Measurements from ENCODE around the gene KISS1R.
"Not testable (repeated sequence)": the region's sequence is repeated elsewhere in the genome, so short reads cannot be mapped to it uniquely, and the experiment has no call there.

KISS1R gene

DNA sequence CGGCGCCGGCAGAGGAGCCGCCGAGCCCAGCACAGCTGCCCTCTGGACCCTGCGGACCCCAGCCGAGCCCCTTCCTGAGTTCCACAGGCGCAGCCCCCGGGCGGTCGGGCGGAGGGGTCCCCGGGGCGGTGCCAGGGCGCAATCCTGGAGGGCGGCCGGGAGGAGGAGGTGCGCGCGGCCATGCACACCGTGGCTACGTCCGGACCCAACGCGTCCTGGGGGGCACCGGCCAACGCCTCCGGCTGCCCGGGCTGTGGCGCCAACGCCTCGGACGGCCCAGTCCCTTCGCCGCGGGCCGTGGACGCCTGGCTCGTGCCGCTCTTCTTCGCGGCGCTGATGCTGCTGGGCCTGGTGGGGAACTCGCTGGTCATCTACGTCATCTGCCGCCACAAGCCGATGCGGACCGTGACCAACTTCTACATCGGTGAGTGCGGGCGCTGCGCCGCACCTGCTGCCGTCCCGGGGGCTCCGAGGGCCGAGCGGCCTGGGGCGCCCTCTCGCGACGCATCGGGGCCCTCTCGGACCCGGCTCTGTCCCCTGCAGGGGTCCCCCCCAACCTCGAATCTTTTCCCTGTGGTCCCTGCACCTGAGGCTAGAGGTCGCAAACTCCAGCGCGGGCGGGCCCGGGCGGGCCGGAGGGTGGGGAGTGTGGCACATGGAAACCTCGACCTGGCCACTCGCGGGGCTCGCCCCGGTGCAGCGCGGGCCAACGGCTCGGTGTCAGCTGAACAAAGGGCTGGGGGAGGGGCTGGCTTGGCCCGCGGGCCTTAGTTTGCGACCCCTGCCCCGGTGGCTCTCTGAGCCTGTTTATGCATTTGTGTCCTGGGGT lies at the start of gene KISS1R:
Gene KISS1R (plus strand): TSS at position 11 of the 829 bp plus-strand sequence. CDS start 170 bp downstream, at position 181.
- DNase-seq (ENCODE audit: low read depth in 2 of 2), result no peak

DNA sequence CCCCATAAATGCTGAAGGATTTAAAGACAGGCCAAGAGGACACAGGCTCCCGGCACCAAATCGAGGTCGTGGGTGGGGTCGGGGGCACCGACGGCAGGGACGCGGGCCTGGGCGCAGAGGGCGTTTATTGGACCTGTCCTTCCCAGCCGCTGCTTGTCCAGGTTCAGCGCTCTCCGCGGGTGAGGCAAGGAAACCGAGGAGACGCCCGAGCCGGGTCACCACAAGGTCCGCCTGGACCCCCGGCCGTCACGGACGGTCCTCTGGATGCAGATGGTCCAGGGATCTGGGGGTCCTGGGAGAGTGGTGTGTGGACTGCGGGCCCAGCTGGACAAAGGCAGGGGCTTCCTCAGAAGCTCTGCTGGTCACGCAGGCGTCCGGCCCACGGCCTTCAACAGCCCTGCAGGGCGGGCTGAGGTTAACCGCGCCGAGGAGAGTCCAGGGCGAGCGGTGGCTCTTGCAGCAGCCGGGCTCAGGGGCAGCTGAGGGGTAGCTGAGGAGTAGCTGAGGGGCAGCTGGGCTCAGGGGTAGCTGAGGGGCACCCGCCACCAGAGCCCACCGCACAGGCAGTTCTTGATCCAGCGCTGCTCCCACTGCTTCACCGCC lies 49.2 kb upstream of the KISS1R start:
- no peak for DNase-seq (ENCODE audit: low read depth in 2 of 2)

DNA sequence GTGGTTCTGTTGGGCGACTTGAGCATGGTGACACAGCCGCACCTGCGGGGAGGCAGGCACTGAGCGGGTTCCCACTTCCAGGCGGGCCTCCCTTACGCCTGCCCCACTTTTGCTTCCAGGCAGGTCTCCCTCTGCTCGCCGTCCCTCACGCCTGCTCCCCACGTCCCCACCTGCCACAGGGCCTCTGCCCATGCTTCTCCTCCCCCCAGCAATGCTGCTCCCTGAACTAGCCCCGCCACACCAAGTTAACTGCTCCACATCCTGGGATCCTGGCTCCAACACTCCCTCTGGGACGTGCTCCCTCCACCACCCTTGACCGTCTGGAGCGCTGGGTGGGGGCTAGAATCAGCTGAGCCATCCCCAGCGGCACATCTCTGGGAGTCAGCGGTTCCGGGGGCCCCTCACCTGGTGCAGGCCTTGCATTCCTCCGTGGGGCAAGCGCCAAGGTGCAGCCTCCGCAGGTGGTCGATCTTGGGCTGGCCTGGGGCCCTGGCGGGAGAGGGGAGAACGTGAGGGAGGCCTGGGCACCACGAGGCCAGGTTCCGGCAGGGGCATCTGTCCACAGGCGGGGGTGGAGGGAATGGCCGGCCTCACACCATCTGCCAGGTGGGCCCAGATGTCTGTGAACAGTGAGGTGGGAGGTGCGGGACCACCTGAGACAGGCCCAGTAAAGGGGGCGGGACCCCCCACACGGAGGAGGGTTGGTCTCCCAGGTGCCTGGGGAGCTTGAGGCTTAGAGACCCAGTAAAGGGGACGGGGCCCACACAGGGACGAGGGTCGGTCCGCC lies 48.5 kb upstream of the KISS1R start:
- DNase-seq (ENCODE audit: low read depth in 2 of 2), result no peak

DNA sequence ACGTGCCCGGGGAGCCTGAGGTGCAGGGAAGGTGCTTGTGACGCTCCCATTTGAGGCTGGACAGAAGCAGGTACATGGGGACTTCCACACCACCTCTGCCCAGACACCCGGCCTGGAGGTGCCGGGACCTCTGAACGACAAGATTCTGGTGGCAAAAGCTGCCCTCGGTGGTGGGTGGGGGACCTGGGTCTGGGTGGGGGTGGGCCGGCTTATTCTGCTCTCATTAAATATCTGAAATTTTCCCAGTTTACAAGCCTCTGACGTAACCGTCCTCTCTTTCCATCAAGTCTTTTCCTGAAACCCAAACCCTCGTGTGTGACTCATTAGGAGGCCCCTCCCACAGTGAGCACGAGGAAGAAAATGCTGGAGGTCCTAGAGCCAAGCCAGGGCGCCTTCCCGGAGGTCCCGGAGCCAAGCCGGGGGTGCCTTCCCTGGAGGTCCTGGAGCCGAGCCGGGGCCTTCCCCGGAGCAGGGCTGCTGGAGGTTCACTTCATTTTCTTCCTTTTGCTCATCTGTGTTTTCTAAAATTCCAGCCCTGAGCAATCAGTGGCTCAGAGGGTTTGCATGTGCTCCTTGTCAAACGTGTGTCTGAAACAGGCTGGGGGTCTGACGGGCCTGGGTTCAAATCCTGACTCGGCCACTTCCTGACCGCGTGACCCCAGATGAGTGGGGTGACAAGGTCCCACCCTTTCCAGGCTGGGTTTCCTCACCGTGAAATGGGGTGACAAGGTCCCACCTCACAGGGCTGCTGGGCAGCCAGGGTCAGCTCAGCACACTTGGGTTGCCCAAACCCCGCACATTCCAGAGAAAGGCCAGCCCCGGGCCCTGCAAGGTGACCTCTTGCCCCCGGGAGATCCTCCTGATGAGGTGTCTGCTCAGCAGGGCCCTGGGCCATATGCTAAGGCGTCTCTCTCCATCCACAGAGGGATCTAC lies 47.6 kb upstream of the KISS1R start:
- no peak for DNase-seq (ENCODE audit: low read depth in 2 of 2)

DNA sequence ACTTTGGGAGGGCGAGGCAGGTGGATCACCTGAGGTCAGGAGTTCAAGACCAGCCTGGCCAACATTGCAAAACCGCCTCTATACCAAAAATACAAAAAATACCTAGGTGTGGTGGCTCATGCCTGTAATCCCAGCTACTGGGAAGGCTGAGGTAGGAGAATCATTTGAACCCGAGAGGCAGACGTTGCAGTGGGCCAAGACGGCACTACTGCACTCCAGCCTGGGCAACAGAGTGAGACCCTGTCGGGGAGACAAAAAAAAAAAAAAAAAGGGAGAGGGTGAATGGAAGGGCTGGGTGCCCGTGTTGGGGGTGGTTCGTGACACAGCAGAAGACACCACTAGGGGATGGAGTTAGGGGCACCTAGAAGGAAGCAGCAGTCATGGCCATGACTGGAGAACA lies 46.8 kb upstream of the KISS1R start:
- no peak for DNase-seq (ENCODE audit: low read depth in 2 of 2)

DNA sequence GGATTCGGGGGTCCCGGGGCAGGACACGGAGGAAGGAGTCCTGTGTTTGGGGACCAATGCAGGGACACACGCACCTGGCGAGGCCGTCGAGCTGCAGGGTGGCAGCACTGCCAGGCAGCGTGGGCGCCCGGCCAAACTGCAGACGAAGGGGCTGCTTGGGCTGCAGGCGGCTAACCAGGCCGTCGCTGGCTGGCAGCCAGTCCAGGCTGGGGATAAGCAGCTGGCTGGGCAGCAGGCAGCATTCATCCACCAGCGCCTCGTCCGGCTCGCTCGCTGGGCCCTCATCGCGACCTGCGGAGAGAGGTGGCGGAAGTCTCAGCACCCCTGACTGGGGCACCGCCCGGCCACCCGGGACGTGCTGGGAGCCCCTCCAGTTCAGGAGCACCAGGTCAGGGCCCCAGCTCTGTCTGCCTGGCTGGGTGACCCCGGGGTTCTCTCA lies 46.2 kb upstream of the KISS1R start:
- DNase-seq (ENCODE audit: low read depth in 2 of 2), result no peak

DNA sequence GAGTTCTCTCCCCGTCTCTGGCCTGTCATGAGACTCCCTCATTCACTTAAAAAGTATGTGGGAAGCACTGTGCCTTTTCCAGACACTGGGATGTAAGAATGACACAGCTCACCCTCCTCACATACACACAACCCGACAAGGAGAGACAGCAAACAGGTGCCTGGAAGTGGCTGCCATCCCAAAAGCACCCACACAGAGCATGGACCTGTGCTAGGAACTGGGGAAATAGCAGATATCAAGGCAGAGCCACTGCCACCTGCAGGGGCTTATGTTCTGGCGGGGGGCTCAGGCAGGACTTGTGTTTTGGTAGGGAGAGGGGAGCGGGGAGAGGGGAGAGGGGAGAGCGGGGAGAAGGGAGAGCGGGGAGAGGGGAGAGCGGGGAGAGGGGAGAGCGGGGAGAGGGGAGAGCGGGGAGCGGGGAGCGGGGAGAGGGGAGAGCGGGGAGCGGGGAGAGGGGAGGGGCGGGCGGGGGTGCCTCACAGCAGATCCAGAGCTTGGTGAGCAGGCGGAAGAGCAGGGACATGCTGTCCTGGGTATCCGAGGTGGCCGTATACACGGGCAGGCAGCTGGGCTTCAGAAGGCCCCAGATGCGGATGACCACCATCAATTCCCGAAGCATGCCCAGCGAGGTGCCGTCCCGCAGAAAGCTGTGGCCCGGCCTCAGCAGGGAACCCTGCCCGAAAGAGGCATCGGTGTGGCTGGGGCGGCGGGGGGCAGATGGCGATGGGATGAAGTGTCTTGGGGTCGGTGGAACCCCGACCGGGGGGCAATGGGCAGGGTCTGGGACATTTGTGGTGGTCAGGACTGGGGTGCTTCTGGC lies 45.5 kb upstream of the KISS1R start:
- no peak for DNase-seq (ENCODE audit: low read depth in 2 of 2)

DNA sequence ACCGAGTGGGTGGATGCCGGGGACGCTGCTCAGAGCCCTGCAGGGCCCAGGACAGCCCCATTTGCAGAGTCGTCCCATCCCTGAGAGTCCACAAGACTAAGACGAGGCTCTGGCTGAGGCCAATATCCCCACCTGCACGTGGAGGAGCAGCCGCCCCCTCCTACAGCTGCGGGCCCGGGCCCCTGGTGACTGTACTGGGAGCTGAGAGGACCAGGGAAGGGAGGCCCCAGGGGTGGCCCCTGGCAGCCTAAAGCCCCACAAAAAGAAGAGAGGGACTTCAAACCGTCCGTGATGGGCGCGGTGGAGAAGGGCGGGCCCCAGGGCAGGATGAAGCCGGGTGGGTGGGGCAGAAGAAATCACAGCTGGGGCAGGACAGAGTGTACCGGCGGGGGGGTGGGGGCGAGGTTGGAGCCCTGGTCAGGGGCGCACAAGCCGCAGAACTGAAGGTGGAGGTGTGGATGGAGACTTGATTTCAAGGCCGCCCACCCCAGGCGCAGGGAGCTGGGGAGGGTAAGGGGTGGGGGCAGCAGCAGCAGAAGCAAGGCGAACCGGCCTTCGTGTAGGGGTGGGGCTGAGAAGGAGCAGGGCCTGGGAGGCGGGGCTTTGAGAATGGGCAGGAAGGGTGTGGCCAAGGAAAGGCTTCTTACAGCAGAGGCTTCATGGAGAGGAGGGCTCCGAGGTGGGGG lies 44.7 kb upstream of the KISS1R start:
- DNase-seq (ENCODE audit: low read depth in 2 of 2), result peak; percentile 65

DNA sequence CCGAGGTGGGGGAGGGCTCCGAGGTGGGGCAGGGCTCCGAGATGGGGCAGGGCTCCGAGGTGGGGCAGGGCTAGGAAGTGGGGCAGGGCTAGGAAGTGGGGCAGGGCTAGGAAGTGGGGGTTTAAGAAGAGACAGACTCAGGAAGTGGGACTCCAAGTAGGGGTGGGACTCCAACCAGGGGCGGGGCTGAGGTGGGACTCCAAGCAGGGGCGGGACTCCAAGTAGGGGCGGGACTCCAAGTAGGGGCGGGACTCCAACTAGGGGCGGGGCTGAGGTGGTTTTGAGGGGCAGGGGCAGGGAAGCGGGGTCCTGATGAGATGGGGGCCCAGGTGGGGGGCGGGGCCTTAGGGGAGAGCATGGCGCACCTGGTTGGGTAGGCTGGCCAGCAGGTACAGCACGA lies 44.0 kb upstream of the KISS1R start:
- DNase-seq (ENCODE audit: low read depth in 2 of 2), result peak; percentile 38 to 41

DNA sequence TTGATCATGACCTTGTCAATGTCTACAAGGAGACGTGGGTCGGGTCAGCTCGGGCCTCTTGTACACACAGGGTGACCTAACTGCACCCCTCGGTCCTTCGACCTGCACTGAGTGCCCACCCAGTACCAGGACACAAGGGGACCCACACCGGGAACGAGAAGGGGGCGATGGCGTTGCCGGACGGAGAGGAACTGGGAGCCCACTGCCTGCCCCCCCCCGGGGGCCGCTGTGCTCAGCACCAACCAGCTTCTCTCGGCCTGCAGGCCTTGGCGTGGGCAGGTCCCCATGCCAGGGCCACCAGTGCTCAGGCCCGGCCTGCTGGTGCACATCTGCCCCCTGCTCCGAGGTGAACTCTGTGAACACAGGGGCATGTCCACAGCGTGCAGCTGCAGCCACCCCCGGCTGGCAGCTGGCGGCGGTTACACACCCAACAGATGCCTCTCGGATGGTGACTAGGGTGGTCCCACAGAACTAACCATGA lies 43.5 kb upstream of the KISS1R start:
- no peak for DNase-seq (ENCODE audit: low read depth in 2 of 2)

DNA sequence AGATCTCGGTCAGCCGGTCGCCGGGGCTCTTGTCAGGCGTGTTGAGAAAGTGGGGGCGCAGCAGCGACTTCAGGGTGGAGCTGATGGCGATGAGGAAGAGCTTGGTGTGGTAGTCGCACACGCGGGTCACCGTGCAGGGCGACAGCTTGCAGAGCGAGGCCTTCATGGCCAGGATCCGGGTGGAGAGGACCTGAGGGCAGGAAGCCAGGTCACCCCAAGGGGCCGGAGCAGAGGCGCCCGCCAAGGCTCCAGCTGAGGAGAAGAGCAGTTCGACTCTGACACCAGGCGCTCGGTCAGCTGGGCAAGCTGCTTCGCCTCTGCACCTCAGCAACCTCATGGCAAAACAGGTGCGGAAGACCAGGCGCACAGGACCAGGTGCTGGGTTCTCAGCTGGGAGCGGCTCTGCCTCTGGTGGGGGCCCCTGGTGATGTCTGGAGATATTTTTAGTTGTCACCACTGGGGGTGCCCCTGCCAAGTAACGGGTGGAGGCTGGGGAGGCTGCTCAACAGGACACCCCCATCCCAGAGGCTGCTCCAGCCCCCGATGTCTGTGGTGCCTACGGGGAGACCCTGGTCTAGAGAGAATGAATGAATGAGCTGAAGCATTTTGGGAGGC lies 41.8 kb upstream of the KISS1R start:
- no peak for DNase-seq (ENCODE audit: low read depth in 2 of 2)

DNA sequence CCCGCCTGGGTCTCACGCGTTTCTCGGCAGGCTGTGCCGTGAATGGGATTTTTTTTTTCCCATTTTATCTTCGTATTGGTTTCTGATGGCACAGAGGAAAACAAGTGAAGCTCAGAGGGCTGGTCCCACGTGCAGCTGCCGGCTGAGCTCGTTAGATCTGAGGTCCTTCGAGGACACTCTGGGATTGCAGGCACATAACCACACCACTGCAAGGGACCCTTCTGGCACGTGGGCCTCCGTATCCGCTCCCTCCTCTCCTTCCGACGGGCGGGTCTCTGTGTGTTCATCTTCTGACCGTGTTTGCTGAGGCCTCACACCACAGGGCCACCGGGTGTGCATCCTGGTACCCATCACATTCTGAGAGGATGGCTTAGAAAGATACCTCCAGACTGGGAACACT lies 41.0 kb upstream of the KISS1R start:
- DNase-seq (ENCODE audit: low read depth in 2 of 2), result no peak

DNA sequence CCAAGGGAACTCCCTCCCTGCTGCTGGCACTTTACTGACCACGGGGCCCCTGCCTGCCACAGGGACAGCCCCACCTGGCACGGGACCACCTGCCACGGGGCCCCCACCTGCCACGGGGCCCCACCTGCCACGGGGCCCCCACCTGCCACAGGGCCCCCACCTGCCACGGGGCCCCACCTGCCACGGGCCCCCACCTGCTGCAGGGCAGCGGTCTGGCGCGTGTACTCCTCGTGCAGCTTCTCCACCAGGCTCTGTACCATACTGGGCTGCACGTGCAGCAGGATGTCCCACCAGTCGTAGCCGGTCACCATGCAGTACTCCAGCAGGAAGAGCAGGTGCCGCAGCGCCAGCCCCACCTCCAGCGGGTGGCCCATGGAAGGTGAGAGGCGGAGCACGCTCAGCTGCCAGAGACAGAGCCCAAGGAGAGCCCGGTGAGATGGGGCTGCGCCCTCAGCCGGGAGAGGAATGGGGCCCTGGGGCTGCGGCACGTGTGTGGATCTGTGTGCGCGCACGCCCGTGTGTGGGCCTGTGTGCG lies 40.3 kb upstream of the KISS1R start:
- DNase-seq (ENCODE audit: low read depth in 2 of 2), result no peak

DNA sequence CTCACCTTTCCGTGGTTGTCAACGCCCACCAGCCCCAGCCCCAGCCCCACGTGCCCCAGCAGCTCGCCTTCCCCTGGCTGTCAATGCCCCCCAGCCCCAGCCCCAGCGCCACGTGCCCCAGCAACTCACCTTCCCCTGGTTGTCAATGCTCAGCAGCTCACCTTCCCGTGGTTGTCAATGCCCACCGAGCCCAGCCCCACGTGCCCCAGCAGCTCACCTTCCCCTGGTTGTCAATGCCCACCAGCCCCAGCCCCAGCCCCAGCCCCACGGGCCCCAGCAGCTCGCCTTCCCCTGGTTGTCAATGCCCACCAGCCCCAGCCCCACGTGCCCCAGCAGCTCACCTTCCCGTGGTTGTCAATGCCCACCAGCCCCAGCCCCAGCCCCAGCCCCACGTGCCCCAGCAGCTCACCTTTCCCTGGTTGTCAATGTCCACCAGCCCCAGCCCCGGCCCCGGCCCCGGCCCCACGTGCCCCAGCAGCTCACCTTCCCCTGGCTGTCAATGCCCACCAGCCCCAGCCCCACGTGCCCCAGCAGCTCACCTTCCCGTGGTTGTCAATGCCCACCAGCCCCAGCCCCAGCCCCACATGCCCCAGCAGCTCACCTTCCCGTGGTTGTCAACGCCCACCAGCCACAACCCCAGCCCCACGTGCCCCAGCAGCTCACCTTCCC lies 39.0 kb upstream of the KISS1R start:
- DNase-seq (ENCODE audit: low read depth in 2 of 2), result not testable (repeated sequence)

DNA sequence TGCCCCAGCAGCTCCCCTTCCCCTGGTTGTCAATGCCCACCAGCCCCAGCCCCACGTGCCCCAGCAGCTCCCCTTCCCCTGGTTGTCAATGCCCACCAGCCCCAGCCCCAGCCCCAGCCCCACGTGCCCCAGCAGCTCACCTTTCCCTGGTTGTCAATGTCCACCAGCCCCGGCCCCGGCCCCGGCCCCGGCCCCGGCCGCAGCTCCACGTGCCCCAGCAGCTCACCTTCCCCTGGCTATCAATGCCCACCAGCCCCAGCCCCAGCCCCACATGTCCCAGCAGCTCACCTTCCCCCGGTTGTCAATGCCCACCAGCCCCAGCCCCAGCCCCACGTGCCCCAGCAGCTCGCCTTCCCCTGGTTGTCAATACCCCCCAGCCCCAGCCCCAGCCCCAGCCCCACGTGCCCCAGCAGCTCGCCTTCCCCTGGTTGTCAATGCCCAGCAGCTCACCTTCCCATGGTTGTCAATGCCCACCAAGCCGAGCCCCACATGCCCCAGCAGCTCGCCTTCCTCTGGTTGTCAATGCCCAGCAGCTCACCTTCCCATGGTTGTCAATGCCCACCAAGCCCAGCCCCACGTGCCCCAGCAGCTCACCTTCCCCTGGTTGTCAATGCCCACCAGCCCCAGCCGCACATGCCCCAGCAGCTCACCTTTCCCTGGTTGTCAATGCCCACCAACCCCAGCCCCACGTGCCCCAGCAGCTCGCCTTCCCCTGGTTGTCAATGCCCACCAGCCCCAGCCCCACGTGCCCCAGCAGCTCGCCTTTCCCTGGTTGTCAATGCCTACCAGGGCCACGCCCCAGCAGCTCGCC lies 38.2 kb upstream of the KISS1R start:
- not testable (repeated sequence) for DNase-seq (ENCODE audit: low read depth in 2 of 2)

DNA sequence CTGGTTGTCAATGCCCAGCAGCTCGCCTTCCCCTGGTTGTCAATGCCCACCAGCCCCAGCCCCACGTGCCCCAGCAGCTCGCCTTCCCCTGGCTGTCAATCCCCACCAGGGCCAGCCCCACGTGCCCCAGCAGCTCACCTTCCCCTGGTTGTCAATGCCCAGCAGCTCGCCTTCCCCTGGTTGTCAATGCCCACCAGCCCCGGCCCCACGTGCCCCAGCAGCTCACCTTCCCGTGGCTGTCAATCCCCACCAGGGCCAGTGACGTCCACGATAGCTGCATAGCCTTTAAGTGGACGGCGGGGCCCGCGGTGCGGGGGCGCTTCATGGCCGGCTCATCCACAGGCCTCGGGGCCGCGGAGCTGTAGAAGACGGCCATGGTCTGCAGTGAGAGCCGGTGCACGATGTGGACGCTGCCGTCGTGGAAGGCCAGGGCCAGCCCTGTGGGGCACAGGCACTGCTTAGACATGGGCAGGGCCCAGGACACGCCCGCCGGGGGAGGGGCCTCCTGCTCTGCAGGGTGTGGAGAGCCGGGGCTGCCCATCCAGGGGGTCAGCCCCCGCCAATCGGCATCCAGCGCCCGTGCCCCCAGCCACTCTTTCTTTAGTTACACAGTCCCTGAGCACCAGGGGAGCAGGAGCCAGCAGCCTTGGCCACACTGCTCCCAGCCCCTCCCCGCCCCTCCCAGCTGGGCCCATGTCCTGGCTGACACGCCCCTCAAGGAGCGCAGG lies 37.3 kb upstream of the KISS1R start:
- DNase-seq (ENCODE audit: low read depth in 2 of 2), result no peak

Measured in activated CD4-positive, alpha-beta T cell treated with anti-CD3 and anti-CD28 coated beads for 24 hours (primary cell).